Measurements from ENCODE around the gene NTHL1. TPM values are rescaled to one million over a fixed set of nuclear protein-coding genes. Genes with fewer than 3 reads are reported as not detected.

The NTHL1 gene
- total and polyA plus RNA-seq, 2 of the 4 experiments (the other 2 are of a cell fraction), result 22.8 to 28.0 TPM

- no peaks in the 10 kb centered on the region for H3K9me3 ChIP-seq (ENCODE audit: control insufficient read depth, insufficient read depth, low read length)
- H3K4me1 ChIP-seq (ENCODE audit: control insufficient read depth, insufficient read depth, low read length), result peaks cover 18% of the 10 kb centered on the region
- no peak overlapping the region for H3K14ac ChIP-seq (replicated peaks; ENCODE audit: low read depth, low read length)
- 85% methylated on average over 2 of the region's 39 CpGs; no CpG with 5 or more reads in 1 of the 2 experiments for WGBS, 2 experiments (ENCODE audit: extremely low coverage in 2 of 2, insufficient read length in 1 of 2)
- H3K27me3 ChIP-seq (ENCODE audit: control insufficient read depth, insufficient read depth, low read length), result no peaks in the 10 kb centered on the region
- DNase-seq (no peak), ATAC-seq (ENCODE audit: low read depth) (no peak)
- H2BK20ac ChIP-seq (ENCODE audit: low read depth, low read length), result no peak overlapping the region
- BruUV-seq (replicated peaks), result no TSS peak
- H3K23ac ChIP-seq (ENCODE audit: low read depth, low read length), result no peak overlapping the region
- H3K4me2 ChIP-seq (ENCODE audit: low read depth, low read length), result no peak overlapping the region
- peaks cover 20% of the 10 kb centered on the region for H3K9me1 ChIP-seq (ENCODE audit: insufficient read depth, low read length)
- peaks cover 52% of the 10 kb centered on the region for H3K36me3 ChIP-seq (ENCODE audit: control insufficient read depth, insufficient read depth, low read length)
- TF ChIP-seq USF2 (IDR thresholded peaks at IDR 0.05; ENCODE audit: low read depth, low read length), result no peak
- TF ChIP-seq POLR2A (IDR thresholded peaks at IDR 0.05; ENCODE audit: low read depth, low read length), result no peak
- TF ChIP-seq BHLHE40 (IDR thresholded peaks at IDR 0.05; ENCODE audit: low read depth, low read length), result no peak
- no peak for TF ChIP-seq RCOR1 (IDR thresholded peaks at IDR 0.05; ENCODE audit: insufficient replicate concordance, low read length)
- TF ChIP-seq CTCF (conservative IDR thresholded peaks at IDR 0.05; ENCODE audit: low read depth, low read length), result no peak
- no peak for TF ChIP-seq SMC3 (IDR thresholded peaks at IDR 0.05; ENCODE audit: low read depth, low read length)
- TF ChIP-seq CEBPB (IDR thresholded peaks at IDR 0.05; ENCODE audit: low read depth, low read length), result no peak
- TF ChIP-seq NFE2L2 (IDR thresholded peaks at IDR 0.05; ENCODE audit: low read depth, low read length), result no peak
- TF ChIP-seq RFX5 (IDR thresholded peaks at IDR 0.05; ENCODE audit: low read depth, low read length), result no peak
- no peak for TF ChIP-seq CHD1 (IDR thresholded peaks at IDR 0.05; ENCODE audit: low read depth, low read length)
- no peak for TF ChIP-seq ELK1 (IDR thresholded peaks at IDR 0.05; ENCODE audit: borderline replicate concordance, low read depth, low read length)
- TF ChIP-seq MXI1 (IDR thresholded peaks at IDR 0.05; ENCODE audit: borderline replicate concordance, low read depth, low read length), result no peak
- TF ChIP-seq RAD21 (IDR thresholded peaks at IDR 0.05; ENCODE audit: low read length), result no peak
- no peak for TF ChIP-seq MAFK (IDR thresholded peaks at IDR 0.05; ENCODE audit: low read depth, low read length)
- no peak for TF ChIP-seq FOS (IDR thresholded peaks at IDR 0.05; ENCODE audit: low read depth, low read length)
- no peak overlapping the region for H3K9ac ChIP-seq (ENCODE audit: low read depth, low read length)
- H2AK9ac ChIP-seq (replicated peaks; ENCODE audit: low read depth, low read length, poor library complexity), result no peak overlapping the region
- H3K56ac ChIP-seq (ENCODE audit: extremely low read depth, insufficient read depth, low read length), result no peak overlapping the region
- no peak overlapping the region for H2BK15ac ChIP-seq (ENCODE audit: low read depth, low read length)
- no peak overlapping the region for H3K4me3 ChIP-seq (ENCODE audit: insufficient read depth, low read depth, low read length)
- peaks cover 40% of the 10 kb centered on the region for H4K20me1 ChIP-seq (ENCODE audit: insufficient read depth, low read length)
- no peak overlapping the region for H3K27ac ChIP-seq (ENCODE audit: insufficient read depth, low read length)
- no peak overlapping the region for H3K18ac ChIP-seq (ENCODE audit: low read depth, low read length)
- H2AK5ac ChIP-seq (ENCODE audit: low read depth, low read length), result peak overlapping the region; percentile 21; the same call in 1 of the 2 replicates
- in situ Hi-C loops (cut with MboI; ENCODE audit: low sequenced_read_pairs), result no loop called here
- H2BK5ac ChIP-seq (ENCODE audit: low read depth, low read length, poor library complexity, severe bottlenecking), result no peak overlapping the region
- no peak overlapping the region; the same call in 1 of the 2 replicates for H3K4ac ChIP-seq (ENCODE audit: low read depth, low read length)
- ChIA-PET CTCF (no interaction called here), POLR2A (ENCODE audit: unreplicated experiment) (no interaction called here)
- H2BK120ac ChIP-seq (ENCODE audit: low read depth, low read length), result no peak overlapping the region
- H4K91ac ChIP-seq (ENCODE audit: insufficient read depth, low read depth, low read length), result no peak overlapping the region
- no peak overlapping the region for H4K8ac ChIP-seq (ENCODE audit: low read depth in 2 of 2, low read length in 2 of 2)
- dilution Hi-C loops (cut with HindIII; ENCODE audit: low sequenced_read_pairs, unreplicated experiment), result no loop called here
- intact Hi-C loops (cut with micrococcal nuclease), result no loop called here
- peaks cover 5 to 62% of the 10 kb centered on the region in 2 experiments for H3K79me1 ChIP-seq (ENCODE audit: low read depth in 1 of 2, low read length in 2 of 2)
- no peak overlapping the region for H4K5ac ChIP-seq (ENCODE audit: low read depth, low read length)
- H2AFZ ChIP-seq (replicated peaks; ENCODE audit: low read length, poor library complexity), result no peak overlapping the region
Observed at GRCh38 chr16:1998852-1999801, 48.5 kb downstream of the NTHL1 start.
